Heart left ventricle (tissue), 13 donors: ENCODE results near the gene TRIM66.

Source experiments
- CTCF ChIP-seq, 12 donors: fragments of 200-600 bp; sonication (generic) in 4 of 12; IDR thresholded peaks; one replicate each; pipeline versions ENCODE4 v1.5.0 to v1.8.0; 2018 to 2022; ENCODE audit warnings: antibody characterized with exemption in 12 of 12, mild to moderate bottlenecking in 5 of 12
- POLR2A ChIP-seq, 2 donors: fragments of 450-650 bp; IDR thresholded peaks; one replicate each; pipeline ENCODE4 v1.6.1; 2017; ENCODE audit warnings: antibody characterized with exemption in 2 of 2, mild to moderate bottlenecking in 2 of 2, moderate library complexity in 2 of 2
- donor health status: ischemic (EF 13 %, LVEDD 7.1; RV severe dilation, severe dysfunction).
- donor health status: DM: no; HTN: yes; CAD: no.
- donor health status: DM: no; HTN: no; CAD: no.
- donor health status: ischemic (EF 25% LVEDD 6.9; RV normal size, moderate dysfunction).
- donor health status: ischemic (EF 25% LVEDD 5.7; RV mildly dilated, moderate dysfunction).
- donor health status: ischemic (EF 35%, LVEDD 5.7; RV mildly dilated, moderate dysfunction).
- donor health status: nonischemic (EF 11% LVEDD 7.7; RV severe dilation, severe dysfunction).
- donor health status: DM: yes; HTN: yes; CAD: no.
- donor health status: PGD.
- donor health status: ischemic (EF 29% LVEDD 5.4; RV normal size, mild dysfunction).
- donor health status: nonischemic (EF 23%, LVEDD 6.1; RV moderate dilation, normal function).

DNA sequence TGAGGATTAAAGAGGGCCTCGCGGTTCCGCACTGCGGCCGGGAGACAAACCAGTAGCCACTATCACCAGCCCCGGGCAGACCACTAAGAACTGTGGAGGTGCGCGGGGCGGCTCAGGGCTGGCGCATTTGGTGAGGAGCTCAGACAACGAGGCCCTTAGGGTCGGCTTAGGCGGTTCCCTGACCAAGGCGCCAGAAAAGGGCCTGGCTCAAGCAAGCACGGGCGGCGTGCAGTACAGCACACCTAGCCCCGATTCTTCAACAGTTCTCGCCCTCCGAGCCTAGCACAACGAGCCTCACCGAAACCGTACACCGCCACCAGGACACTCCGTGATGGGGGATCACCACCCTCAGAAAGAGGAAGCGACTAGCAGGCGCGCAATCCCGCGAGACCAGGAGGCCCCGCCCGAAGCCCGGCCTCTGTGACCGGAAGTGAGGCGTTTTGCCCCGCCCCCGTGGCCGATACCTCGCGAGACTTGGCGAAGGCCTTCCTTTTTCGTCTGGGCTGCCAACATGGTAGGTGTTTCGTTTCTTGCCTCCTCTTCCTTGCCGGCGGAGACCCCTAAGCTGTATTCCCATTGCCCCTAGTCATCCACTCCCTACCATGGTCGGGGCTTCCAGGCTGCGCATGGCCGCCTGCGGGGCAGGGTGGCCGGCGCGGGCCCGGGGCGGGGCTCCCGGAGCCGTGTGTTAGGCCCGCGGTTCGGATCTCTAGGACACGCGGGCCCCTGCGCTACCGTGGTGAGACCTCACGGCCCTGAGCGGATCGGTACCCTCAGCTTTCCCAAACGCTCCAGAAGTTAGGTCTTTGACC, at the start of gene TRIM66, which contains the start of gene RPL27A:
- TF ChIP-seq CTCF (IDR thresholded peaks at IDR 0.05) (peak in 6 of 12 donors; percentile 7 to 26 (median 13)), POLR2A (IDR thresholded peaks at IDR 0.05) (peak; percentile 51 to 97)
